Measurements from ENCODE around the gene COL28A1.

COL28A1 gene

DNA sequence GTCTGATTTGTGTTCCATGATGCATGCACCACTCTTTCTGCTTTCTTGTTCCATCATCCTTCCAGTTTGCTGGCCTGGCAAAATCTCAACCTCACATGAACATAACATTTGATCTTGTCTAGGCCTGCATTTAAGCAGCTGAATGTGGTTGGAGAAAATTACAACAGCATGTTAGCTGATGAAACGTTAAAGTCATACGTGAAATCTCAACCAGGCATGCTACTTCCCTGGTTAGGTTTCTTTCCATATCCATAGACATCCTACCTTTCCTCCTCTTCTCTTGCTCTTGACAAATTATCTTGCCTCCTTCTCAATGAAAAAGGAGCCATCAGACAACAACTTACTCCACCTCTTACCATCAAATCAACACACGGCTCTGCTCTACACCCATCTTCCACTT is 199.8 kb downstream of the COL28A1 start:
- TF ChIP-seq, protein P1, sequence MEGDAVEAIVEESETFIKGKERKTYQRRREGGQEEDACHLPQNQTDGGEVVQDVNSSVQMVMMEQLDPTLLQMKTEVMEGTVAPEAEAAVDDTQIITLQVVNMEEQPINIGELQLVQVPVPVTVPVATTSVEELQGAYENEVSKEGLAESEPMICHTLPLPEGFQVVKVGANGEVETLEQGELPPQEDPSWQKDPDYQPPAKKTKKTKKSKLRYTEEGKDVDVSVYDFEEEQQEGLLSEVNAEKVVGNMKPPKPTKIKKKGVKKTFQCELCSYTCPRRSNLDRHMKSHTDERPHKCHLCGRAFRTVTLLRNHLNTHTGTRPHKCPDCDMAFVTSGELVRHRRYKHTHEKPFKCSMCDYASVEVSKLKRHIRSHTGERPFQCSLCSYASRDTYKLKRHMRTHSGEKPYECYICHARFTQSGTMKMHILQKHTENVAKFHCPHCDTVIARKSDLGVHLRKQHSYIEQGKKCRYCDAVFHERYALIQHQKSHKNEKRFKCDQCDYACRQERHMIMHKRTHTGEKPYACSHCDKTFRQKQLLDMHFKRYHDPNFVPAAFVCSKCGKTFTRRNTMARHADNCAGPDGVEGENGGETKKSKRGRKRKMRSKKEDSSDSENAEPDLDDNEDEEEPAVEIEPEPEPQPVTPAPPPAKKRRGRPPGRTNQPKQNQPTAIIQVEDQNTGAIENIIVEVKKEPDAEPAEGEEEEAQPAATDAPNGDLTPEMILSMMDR (IDR thresholded peaks at IDR 0.05; ENCODE audit: borderline replicate concordance, extremely low read depth, low read length, poor library complexity, severe bottlenecking) = no peak
- TF ChIP-seq EZH2 (IDR thresholded peaks at IDR 0.05; ENCODE audit: borderline replicate concordance, low read depth, low read length, severe bottlenecking) = no peak
- no peak overlapping the region for H2AFZ ChIP-seq (ENCODE audit: low read depth, low read length)
- H3K36me3 ChIP-seq (ENCODE audit: insufficient read depth, low read length) = no peaks in the 10 kb centered on the region
- H3K27ac ChIP-seq (ENCODE audit: low read length) = no peak overlapping the region
- ATAC-seq (ENCODE audit: insufficient read depth, low read depth) (no peak), DNase-seq (no peak)
- H3K4me1 ChIP-seq (ENCODE audit: insufficient read depth, low read length) = no peaks in the 10 kb centered on the region
- H3K4me2 ChIP-seq (ENCODE audit: insufficient read depth, low read length) = no peak overlapping the region
- no peak overlapping the region for H3K4me3 ChIP-seq (ENCODE audit: low read depth in 1 of 2, low read length in 2 of 2)
- H3K9ac ChIP-seq (ENCODE audit: low read depth, low read length) = no peak overlapping the region
- H3K9me3 ChIP-seq (ENCODE audit: insufficient read depth, low read length, severe bottlenecking) = no peaks in the 10 kb centered on the region
- H4K20me1 ChIP-seq (ENCODE audit: insufficient read depth, low read length) = no peaks in the 10 kb centered on the region
- H3K79me2 ChIP-seq (ENCODE audit: insufficient read depth, low read length) = no peaks in the 10 kb centered on the region
- peaks cover 18% of the 10 kb centered on the region for H3K27me3 ChIP-seq (ENCODE audit: insufficient read depth, low read length, poor library complexity)

DNA sequence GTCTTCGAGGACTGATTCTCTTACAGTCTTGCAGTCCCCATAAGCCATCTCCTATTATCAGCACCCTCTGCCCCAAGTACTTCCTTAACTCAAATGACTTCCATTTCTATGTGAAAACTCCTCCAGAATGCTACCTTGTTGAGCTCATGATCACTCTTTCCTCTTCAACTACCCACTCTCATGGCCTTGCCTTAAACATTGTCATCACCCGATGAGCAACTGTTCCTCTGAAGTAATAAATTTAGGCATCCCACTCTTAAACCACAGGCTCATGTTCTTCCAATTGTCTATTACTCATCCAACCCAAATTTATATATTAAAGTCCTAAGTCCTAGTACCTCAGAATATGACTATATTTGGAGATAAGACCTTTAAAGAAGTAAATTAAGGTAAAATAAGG is 200.5 kb downstream of the COL28A1 start:
- no peak overlapping the region for H3K4me2 ChIP-seq (ENCODE audit: insufficient read depth, low read length)
- H2AFZ ChIP-seq (ENCODE audit: low read depth, low read length) = no peak overlapping the region

GRCh38 chr7:7333610-7334009 is 202.1 kb downstream of the COL28A1 start:
- Histone ChIP-seq H3K9ac (ENCODE audit: low read depth, low read length) (no peak overlapping the region), H3K9me3 (ENCODE audit: insufficient read depth, low read length, severe bottlenecking) (no peaks in the 10 kb centered on the region), H3K27ac (ENCODE audit: low read length) (no peak overlapping the region), H3K4me3 (ENCODE audit: low read depth in 1 of 2, low read length in 2 of 2) (no peak overlapping the region), H3K36me3 (ENCODE audit: insufficient read depth, low read length) (no peaks in the 10 kb centered on the region), H2AFZ (ENCODE audit: low read depth, low read length) (no peak overlapping the region), H3K4me2 (ENCODE audit: insufficient read depth, low read length) (no peak overlapping the region), H3K4me1 (ENCODE audit: insufficient read depth, low read length) (no peaks in the 10 kb centered on the region), H3K27me3 (ENCODE audit: insufficient read depth, low read length, poor library complexity) (peaks cover 5% of the 10 kb centered on the region), H3K79me2 (ENCODE audit: insufficient read depth, low read length) (no peaks in the 10 kb centered on the region), H4K20me1 (ENCODE audit: insufficient read depth, low read length) (no peaks in the 10 kb centered on the region)
- ATAC-seq (ENCODE audit: insufficient read depth, low read depth) (no peak), DNase-seq (no peak)
- TF ChIP-seq, protein P1 (IDR thresholded peaks at IDR 0.05; ENCODE audit: borderline replicate concordance, extremely low read depth, low read length, poor library complexity, severe bottlenecking) = no peak
- TF ChIP-seq EZH2 (IDR thresholded peaks at IDR 0.05; ENCODE audit: borderline replicate concordance, low read depth, low read length, severe bottlenecking) = no peak

More for the DNA sequence above, 200.5 kb downstream of the COL28A1 start:
- H3K36me3 ChIP-seq (ENCODE audit: insufficient read depth, low read length) = no peaks in the 10 kb centered on the region
- TF ChIP-seq, protein P1 (IDR thresholded peaks at IDR 0.05; ENCODE audit: borderline replicate concordance, extremely low read depth, low read length, poor library complexity, severe bottlenecking) = no peak
- TF ChIP-seq EZH2 (IDR thresholded peaks at IDR 0.05; ENCODE audit: borderline replicate concordance, low read depth, low read length, severe bottlenecking) = no peak
- H4K20me1 ChIP-seq (ENCODE audit: insufficient read depth, low read length) = no peaks in the 10 kb centered on the region
- no peaks in the 10 kb centered on the region for H3K79me2 ChIP-seq (ENCODE audit: insufficient read depth, low read length)
- no peak for DNase-seq
- no peak overlapping the region for H3K4me3 ChIP-seq (ENCODE audit: low read depth in 1 of 2, low read length in 2 of 2)
- peaks cover 13% of the 10 kb centered on the region for H3K27me3 ChIP-seq (ENCODE audit: insufficient read depth, low read length, poor library complexity)
- H3K4me1 ChIP-seq (ENCODE audit: insufficient read depth, low read length) = no peaks in the 10 kb centered on the region
- no peak for ATAC-seq (ENCODE audit: insufficient read depth, low read depth)
- H3K9ac ChIP-seq (ENCODE audit: low read depth, low read length) = no peak overlapping the region
- no peak overlapping the region for H3K27ac ChIP-seq (ENCODE audit: low read length)
- H3K9me3 ChIP-seq (ENCODE audit: insufficient read depth, low read length, severe bottlenecking) = no peaks in the 10 kb centered on the region

- H3K27ac ChIP-seq (ENCODE audit: low read length) = no peak overlapping the region
- ATAC-seq (ENCODE audit: insufficient read depth, low read depth) = no peak
- H3K9me3 ChIP-seq (ENCODE audit: insufficient read depth, low read length, severe bottlenecking) = no peaks in the 10 kb centered on the region
- no peak overlapping the region for H3K4me2 ChIP-seq (ENCODE audit: insufficient read depth, low read length)
- no peak overlapping the region for H3K4me3 ChIP-seq (ENCODE audit: low read depth in 1 of 2, low read length in 2 of 2)
- no peak overlapping the region for H2AFZ ChIP-seq (ENCODE audit: low read depth, low read length)
- TF ChIP-seq, protein P1 (IDR thresholded peaks at IDR 0.05; ENCODE audit: borderline replicate concordance, extremely low read depth, low read length, poor library complexity, severe bottlenecking) = no peak
- TF ChIP-seq EZH2 (IDR thresholded peaks at IDR 0.05; ENCODE audit: borderline replicate concordance, low read depth, low read length, severe bottlenecking) = no peak
- H4K20me1 ChIP-seq (ENCODE audit: insufficient read depth, low read length) = no peaks in the 10 kb centered on the region
- no peaks in the 10 kb centered on the region for H3K79me2 ChIP-seq (ENCODE audit: insufficient read depth, low read length)
- peaks cover 12% of the 10 kb centered on the region for H3K27me3 ChIP-seq (ENCODE audit: insufficient read depth, low read length, poor library complexity)
- no peaks in the 10 kb centered on the region for H3K36me3 ChIP-seq (ENCODE audit: insufficient read depth, low read length)
- no peak overlapping the region for H3K9ac ChIP-seq (ENCODE audit: low read depth, low read length)
- no peaks in the 10 kb centered on the region for H3K4me1 ChIP-seq (ENCODE audit: insufficient read depth, low read length)
- DNase-seq = no peak
Observed at GRCh38 chr7:7331523-7331922, 204.2 kb downstream of the COL28A1 start.
